Raji (cell line): ENCODE measurements around the gene S100A7.

Source experiments
- POLR2A ChIP-seq: IDR thresholded peaks from 2 replicates; pipeline ENCODE4 v1.6.1; 2011; ENCODE audit warnings: low read depth, low read length, control low read depth; ENCODE audit not compliant: insufficient read depth

The S100A7 gene

DNA sequence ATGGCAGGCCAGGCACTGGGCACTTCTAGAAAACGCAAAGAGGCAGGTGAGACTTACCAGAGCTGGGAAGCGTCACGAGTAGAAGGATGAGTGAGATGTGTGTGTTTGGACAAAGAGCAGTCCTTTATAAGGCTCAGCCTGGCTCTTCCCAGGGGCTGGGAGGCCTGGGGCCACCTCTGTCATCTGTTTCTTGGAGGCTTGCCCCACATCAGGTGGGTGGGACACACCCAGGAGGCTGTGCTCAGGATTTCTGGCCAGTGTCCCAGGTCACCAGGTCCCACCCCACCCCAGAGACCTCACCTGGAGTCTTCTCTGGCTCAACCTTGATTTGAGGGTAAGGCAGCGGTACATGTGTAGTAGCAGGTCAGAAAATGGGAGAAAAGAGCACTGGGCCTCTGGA, at the start of gene S100A7:
Gene S100A7 (minus strand): TSS at position 101 of the 400 bp plus-strand sequence. CDS start 1,638 bp downstream, outside the sequence.
- TF ChIP-seq POLR2A, result no peak

DNA sequence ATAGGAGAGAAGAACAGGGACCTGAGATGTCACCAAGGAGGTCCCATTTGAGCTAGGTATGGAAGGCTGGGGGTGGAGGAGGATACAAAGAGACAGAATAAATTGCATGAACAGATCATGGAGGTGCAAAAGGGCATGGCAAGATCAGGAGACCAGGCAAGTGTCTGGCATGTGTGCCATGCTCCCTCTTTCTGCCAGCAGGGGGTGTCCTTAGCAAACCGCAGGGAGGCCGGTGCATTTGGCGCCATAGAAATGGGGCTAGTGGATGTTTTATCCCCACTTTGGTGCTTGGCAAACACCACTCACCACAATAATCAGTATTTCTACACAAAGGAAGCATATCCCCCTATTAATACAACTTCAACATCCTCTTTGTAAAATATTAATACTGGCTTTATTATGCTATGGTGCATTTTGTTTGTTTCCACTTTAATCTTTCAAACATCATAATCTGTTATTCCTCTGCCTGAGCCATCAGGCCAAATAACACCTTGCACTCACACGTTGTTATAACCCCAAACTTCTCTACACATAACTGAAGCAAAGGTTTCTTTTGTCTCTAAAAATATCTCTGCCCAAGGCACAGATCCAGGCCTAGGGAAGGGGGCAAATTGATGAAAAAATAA, 49.4 kb upstream of the S100A7 start:
- no peak for TF ChIP-seq POLR2A

DNA sequence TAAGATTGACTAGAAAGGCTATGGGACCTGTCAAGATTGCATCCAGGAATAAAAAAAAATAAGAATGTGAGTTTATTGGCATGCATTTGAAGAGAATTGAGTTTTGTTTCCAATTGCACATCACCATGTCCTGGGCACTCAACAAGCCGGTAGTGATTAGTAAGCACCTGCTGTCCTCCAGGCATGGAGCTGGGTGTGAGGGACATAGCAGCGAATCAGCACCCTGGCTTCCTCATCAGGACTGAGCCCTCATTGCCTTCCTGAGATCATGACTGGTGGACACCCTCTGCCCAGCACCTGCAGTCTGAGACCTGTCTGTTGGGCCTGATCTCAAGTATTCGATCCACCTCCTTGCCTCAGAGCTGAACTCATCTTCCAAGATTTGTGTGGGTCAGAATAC, 48.6 kb upstream of the S100A7 start:
- TF ChIP-seq POLR2A, result no peak

DNA sequence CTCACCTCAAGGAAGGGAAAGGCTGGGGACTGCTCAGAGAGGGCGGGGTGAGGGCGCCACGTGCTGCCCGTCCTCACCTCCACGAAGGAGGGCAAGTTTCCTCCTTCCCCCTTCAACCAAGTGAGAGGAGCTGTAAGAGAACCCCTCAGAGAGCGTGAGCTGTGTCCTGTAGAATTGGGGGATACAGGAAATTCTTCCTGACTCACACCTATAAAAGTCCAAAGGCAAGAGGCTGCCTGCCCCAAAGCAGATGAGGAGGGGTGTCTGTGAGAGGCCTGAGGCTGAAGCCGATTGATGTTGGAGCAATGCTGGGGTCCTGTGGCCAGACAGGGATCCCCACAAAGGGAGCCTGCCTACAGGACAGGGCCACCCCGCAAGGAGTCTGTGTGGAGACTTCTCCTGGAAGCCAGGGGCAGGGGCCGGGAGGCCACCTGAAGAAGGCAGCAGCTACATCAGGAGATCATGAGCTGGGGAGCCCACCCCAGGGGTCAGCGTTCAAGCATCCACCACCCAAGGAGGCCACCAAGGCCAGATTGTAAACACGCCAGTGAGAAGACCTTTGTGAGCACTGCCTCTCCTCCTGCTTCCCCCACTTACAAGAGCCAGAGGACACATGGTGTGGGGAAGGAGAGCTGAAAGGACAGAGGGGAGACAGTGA, 47.6 kb upstream of the S100A7 start:
- no peak for TF ChIP-seq POLR2A

DNA sequence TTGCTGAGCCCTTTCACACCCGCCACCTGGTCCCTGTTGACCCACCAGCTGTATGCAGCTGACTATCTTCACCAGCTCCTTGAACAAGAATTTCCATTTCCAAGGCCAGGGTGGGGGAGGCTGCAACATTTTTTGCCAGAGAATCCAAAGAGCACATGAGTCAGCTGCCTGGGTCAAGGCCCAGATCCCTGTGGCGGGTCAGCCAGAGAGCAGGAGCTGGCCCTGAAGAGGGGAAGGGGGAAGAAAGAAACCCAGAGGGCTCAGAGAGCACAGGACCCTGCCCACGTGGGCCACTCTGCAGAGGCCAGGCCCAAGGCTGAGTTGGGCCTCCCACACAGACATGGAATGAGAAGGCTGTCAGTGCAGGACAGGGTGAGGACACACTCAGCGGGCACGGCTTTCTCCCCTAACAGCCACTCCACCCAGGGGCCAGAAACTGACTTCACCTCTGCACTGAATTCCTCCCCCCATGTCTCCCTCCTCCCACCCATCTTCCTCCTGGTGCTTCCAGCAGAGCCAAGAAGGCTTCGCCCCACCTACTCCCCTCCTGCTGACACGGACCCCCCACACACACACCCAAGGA, 46.5 kb upstream of the S100A7 start:
- no peak for TF ChIP-seq POLR2A

DNA sequence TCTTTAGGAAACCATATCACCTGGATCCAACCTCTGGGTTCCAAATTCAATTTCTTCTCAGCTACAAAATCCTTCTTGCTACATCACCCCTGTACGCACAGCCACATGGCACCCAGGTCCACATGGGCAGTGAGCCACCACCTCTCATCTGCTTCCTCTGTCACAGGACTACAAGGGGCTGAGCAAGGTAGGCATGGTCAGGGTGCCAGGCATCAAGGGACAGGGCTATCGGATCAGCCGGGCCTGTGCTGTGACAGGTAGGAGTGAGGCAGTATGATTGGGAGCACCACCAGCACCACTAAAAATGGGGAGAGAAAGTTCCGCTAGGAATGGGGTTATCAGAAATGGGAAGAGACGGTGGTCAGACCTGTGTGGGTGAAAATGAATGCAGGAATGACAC, 45.9 kb upstream of the S100A7 start:
- TF ChIP-seq POLR2A, result no peak

DNA sequence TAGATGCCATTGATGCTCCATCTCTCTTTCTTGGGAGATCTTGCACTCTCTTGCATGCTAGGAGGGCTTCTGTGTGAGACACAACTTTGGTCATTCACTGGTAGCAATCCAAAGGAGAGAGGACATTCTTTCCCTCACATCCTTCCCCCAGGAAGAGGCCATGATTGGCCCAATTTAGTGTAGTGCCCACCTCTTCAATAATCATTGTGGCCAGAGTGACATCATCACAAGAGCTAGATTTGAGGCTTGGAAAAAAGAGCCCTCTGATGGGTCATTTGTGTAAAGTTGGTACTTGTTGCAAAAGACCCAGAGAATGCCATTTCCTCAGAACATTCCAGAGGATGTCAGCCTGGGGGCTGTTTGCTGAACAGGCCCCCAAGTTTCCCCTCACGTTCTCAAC, 45.1 kb upstream of the S100A7 start:
- no peak for TF ChIP-seq POLR2A

DNA sequence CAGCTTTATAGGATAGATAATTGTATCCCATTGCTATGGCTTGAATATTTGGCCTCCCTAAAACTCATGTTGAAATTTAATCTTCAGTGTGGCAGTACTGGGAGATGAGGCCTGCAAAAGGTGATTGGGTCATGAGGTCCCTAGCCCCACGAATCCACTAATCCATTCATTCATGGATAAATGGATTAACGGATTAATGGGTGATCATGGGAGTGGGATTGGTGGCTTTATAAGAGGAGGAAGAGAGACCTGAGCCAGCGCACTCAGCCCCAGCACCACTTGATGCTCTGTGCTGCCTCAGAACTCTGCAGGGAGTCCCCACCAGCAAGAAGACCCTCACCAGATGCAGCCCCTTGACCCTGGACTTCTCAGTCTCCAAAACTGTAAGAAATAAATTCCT, 43.3 kb upstream of the S100A7 start:
- TF ChIP-seq POLR2A, result no peak

DNA sequence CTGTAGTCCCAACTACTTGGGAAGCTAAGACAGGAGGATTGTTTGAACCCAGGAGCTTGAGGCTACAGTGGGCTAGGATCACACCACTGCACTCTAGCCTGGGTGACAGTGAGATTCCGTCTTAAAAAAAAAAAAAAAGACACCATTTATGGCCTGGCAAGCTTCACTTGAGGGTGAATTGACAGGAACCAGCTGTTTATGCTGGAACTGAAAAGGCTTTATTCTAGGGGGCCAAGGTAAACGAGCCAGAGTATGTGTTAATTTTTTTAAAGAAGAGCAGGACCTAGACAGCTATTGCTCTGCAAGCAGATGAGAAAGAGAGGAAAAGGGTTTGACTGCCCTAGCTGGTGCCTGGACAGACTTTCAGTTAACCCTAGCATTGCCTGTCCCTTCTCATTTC, 38.3 kb upstream of the S100A7 start:
- TF ChIP-seq POLR2A, result no peak

DNA sequence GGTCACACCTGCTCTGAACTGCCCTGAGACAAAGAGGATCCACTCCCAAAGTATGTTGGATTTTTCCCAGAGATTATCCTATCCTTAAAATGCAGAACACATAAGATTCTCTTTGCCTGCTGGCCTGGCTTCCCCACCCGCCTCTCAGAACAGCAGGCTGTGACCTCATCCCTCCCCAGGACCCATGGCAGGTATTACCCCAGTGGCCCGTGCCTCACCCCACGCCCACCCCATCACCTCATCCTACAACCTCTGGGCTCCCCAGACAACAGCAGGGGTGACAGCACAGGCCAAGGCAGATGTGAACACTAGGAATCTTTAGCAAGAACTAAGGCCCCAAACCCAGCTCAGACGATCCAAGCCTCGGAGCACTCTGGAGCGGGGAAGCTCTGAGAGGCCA, 35.1 kb upstream of the S100A7 start:
- TF ChIP-seq POLR2A, result no peak

DNA sequence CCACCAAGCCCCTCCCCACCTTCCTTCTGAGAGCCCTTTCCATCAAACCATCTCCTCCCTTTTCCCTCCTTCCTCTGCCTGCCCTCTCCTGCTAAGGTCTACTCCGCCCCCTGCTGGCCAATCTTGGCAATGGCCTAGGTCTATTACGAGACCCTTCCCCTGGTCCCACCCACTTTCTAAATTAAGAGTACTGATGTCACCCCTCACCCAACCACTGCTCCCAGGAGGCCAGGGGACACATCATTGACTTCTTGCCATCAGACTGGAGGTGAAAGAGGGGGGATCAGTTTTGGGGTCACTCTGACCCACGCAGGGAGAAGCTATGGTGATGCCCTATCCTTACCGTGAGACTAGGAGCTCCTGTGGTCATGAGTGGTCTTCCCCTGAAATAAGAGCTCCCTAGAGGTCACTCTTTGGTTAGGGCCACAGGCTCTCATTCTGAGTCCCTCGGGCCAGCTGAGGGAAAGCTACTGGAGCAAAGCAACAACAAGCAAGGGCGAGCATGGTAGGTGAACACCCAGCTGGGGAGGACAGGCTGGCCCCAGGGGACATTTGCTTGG, 34.6 kb upstream of the S100A7 start:
- no peak for TF ChIP-seq POLR2A

DNA sequence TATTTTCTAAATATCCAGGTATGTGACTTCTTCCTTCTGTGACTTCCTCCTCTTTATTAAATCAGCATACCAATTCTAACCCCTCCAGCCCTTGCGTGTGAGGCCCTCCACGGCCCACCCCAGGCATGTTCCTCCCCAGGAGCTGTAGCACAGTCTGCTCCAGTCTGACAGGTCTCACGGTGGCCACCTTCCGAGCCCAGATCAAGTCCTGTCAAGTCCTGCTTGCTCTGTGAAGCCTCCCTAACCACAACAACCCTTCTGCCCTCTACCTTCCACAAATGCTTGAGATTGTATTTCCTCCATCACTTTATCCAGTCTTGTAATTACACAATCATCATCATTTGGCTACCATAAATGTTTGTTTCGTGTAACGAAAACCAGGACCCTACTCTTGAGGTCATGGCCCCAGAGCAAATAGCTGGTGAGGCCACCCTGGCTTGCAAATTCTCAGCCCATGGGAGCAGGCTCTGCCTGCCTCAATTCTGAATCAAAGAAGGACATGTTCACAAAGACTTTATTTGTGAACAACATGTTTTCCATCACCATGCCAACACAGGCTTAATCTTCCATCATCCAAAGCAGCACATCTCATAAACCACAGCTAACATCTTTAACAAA, 33.0 kb upstream of the S100A7 start:
- no peak for TF ChIP-seq POLR2A

DNA sequence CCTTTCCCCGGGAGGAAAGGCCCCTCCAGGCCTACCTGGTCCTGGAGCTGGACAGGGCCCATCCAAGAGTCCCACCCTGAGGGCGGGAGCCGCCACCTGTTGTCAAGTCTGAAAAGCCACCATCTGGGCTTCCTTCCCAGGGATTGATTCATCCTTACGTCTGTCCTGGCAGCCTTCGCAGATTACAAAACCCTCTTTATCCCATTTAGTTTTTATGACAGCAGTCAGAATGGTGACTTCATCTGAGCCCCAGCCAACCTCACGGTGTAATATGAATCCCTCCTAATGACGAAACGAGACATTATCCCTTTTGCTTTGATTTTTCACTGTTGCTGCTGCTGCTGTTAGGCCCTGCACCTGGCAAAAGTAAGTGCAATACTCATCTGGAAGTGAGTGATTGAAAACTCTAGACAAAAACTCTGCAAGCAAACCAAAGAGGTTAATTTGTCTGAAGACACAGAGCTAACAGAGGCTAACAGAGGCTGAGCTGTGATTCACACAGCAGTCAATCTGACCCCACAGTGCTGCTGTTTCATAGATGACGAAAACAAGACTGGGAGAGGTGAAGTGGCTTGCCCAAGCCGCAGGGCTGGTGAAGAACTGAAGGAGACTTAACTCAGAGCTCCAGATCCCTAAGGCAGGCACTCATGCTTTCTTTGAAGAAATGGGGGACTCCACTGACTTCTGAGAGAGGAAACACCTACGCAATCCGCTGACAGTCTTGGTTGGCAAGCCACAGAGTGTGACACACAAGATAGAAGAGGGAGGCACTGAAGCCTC, 30.0 kb upstream of the S100A7 start:
- TF ChIP-seq POLR2A, result no peak

DNA sequence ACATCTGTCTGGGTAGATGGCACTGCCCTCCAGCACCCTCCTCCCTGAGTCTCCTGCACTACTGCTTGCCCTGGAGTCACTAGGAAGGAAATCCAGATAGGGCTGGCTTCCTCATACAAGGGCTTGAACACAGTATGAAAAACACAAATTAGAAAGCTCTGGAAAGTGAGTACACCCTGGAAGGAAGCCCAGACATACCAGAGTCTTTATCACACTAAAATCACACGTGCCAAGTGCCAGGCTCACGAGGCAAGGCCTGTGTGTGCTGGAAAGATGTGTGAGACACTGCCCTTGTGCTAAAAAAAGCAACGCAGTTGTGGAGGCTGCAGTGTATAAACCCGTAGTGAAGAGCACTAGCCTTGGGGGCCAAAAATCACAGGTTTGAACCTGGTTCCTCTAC, 28.3 kb upstream of the S100A7 start:
- no peak for TF ChIP-seq POLR2A

DNA sequence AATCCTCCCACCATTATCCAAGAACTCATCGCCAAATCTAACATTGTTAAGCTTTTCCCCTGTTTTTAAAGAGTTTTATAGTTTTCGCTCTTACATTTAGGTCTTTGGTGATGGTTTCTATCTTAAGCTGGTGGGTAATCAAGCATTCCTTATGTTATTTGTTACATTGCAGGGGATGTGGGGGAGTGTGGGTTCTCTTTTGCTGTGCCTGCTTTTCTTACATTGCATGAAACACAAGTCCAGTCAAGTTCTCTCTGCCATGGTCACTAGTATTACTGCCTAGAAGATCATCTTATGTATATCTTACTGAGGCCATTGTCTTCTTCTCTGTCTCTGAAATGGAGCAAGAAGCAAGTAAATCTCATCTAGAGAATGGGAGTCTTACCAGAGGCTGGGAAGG, 27.3 kb upstream of the S100A7 start:
- no peak for TF ChIP-seq POLR2A
